ENCODE measurements around the gene GARIN5B. TPM values are rescaled to one million over a fixed set of nuclear protein-coding genes. Genes with fewer than 3 reads are reported as not detected.
A peak's percentile ranks its signal among the peaks of the same experiment; 100 is the strongest.

Gene GARIN5B
- polyA plus RNA-seq, 3 donors = 0.06 TPM; not detected in 2

- no peak for DNase-seq (ENCODE audit: low read depth in 3 of 3, low spot score in 2 of 3)
Measured at GRCh38 chr19:55352549-55353145, 10.4 kb downstream of the GARIN5B start.

- DNase-seq (ENCODE audit: low read depth in 3 of 3, low spot score in 2 of 3) = no peak
Measured at GRCh38 chr19:55352040-55352439, 11.0 kb downstream of the GARIN5B start.

GRCh38 chr19:55350620-55351315, 12.3 kb downstream of the GARIN5B start:
- no peak for DNase-seq (ENCODE audit: low read depth in 3 of 3, low spot score in 2 of 3)

- DNase-seq (ENCODE audit: low read depth in 3 of 3, low spot score in 2 of 3) = no peak
Measured at GRCh38 chr19:55348317-55349034, 14.6 kb downstream of the GARIN5B start.

- DNase-seq (ENCODE audit: low read depth in 3 of 3, low spot score in 2 of 3) = no peak
Measured at GRCh38 chr19:55347442-55348009, 15.5 kb downstream of the GARIN5B start.

- no peak for DNase-seq (ENCODE audit: low read depth in 3 of 3, low spot score in 2 of 3)
Measured at GRCh38 chr19:55346725-55347441, 16.2 kb downstream of the GARIN5B start.

GRCh38 chr19:55345818-55346724, 17.0 kb downstream of the GARIN5B start:
- no peak for DNase-seq (ENCODE audit: low read depth in 3 of 3, low spot score in 2 of 3)

GRCh38 chr19:55345101-55345817, 17.8 kb downstream of the GARIN5B start:
- DNase-seq (ENCODE audit: low read depth in 3 of 3, low spot score in 2 of 3) = no peak

GRCh38 chr19:55344444-55344843, 18.6 kb downstream of the GARIN5B start:
- no peak for DNase-seq (ENCODE audit: low read depth in 3 of 3, low spot score in 2 of 3)

GRCh38 chr19:55341595-55342531, 21.2 kb downstream of the GARIN5B start:
- no peak for DNase-seq (ENCODE audit: low read depth in 3 of 3, low spot score in 2 of 3)

GRCh38 chr19:55341171-55341588, 21.9 kb downstream of the GARIN5B start:
- DNase-seq (ENCODE audit: low read depth in 3 of 3, low spot score in 2 of 3) = no peak

- no peak for DNase-seq (ENCODE audit: low read depth in 3 of 3, low spot score in 2 of 3)
Measured at GRCh38 chr19:55340784-55341147, 22.3 kb downstream of the GARIN5B start.

- DNase-seq (ENCODE audit: low read depth in 3 of 3, low spot score in 2 of 3) = no peak
Measured at GRCh38 chr19:55339889-55340783, 22.9 kb downstream of the GARIN5B start.

GRCh38 chr19:55339105-55339888, 23.8 kb downstream of the GARIN5B start, which contains the start of gene KMT5C:
TSS of gene KMT5C (plus strand) at chr19:55339876. CDS start at chr19:55341937, 2,061 bp downstream.
- peak; percentile 100 for DNase-seq (ENCODE audit: low read depth in 3 of 3, low spot score in 2 of 3)

GRCh38 chr19:55336101-55336500, 27.0 kb downstream of the GARIN5B start:
- DNase-seq (ENCODE audit: low read depth in 3 of 3, low spot score in 2 of 3) = no peak

- no peak for DNase-seq (ENCODE audit: low read depth in 3 of 3, low spot score in 2 of 3)
Measured at GRCh38 chr19:55333870-55334269, 29.2 kb downstream of the GARIN5B start.
